Tibial nerve (tissue), 4 donors: Measurements from ENCODE around the gene MINDY3. TPM values are rescaled to one million over a fixed set of nuclear protein-coding genes. Genes with fewer than 3 reads are reported as not detected.

Experiments used
- DNase-seq, 2 donors: peaks; one replicate each; pipeline ENCODE4 v3.0.0-alpha.2; 2019; ENCODE audit warnings: low spot score in 2 of 2
- H3K27ac ChIP-seq, 4 donors: fragments of 200-600 bp; sonication (generic) in 3 of 4; one replicate each; pipeline ENCODE4 v1.5.1; 2017 to 2019; ENCODE audit warnings: mild to moderate bottlenecking in 1 of 4
- H3K27me3 ChIP-seq, 2 donors: fragments of 200-600 bp; sonication (generic) in 1 of 2; one replicate each; pipeline versions ENCODE4 v1.5.1 to v1.6.0; 2017 to 2019
- H3K36me3 ChIP-seq, 3 donors: fragments of 200-600 bp; sonication (generic); one replicate each; pipeline ENCODE4 v1.5.1; 2018 to 2019
- H3K4me1 ChIP-seq, 4 donors: fragments of 200-600 bp; sonication (generic) in 3 of 4; one replicate each; pipeline ENCODE4 v1.5.1; 2017 to 2019
- H3K4me3 ChIP-seq, 4 donors: fragments of 200-600 bp; sonication (generic) in 3 of 4; one replicate each; pipeline ENCODE4 v1.5.1; 2017 to 2019; ENCODE audit warnings: mild to moderate bottlenecking in 1 of 4, moderate library complexity in 1 of 4
- H3K9me3 ChIP-seq, 4 donors: fragments of 200-600 bp; sonication (generic) in 3 of 4; one replicate each; pipeline ENCODE4 v1.5.1; 2017 to 2019
- CTCF ChIP-seq, 5 experiments: fragments of 200-600 bp in 3 of 5; fragments of 450-650 bp in 2 of 5; sonication (generic) in 3 of 5; IDR thresholded peaks; one replicate each; pipeline ENCODE4 v1.5.1; 2016 to 2019; ENCODE audit warnings: antibody characterized with exemption in 5 of 5, mild to moderate bottlenecking in 3 of 5, moderate library complexity in 2 of 5
- EP300 ChIP-seq, 2 donors: sonication (generic); formaldehyde crosslinking; IDR thresholded peaks; one replicate each; pipeline ENCODE4 v1.6.1; 2017; ENCODE audit warnings: antibody characterized with exemption in 2 of 2, mild to moderate bottlenecking in 1 of 2
- POLR2A ChIP-seq, 2 donors: fragments of 450-650 bp; IDR thresholded peaks; one replicate each; pipeline ENCODE4 v1.6.1; 2017; ENCODE audit warnings: antibody characterized with exemption in 2 of 2, mild to moderate bottlenecking in 2 of 2, moderate library complexity in 2 of 2
- WGBS, 2 donors: methylation state at CpG; one replicate each; pipeline ENCODE4 v1.1.5; 2018; 5-methylcytosine and 5-hydroxymethylcytosine counted together
- total RNA-seq, 4 donors: library from RNA; depleted of rRNA; stranded (reverse); fragments of >200 nt; gene quantifications; one replicate each; pipeline ENCODE4 v1.1.0, GENCODE V29; 2016

The MINDY3 gene
- total RNA-seq, 4 donors from 2014 or later: 25.3 to 33.2 (median 28.2) TPM

- Histone ChIP-seq H3K27me3 (no peaks in the 10 kb centered on the region), H3K27ac (no peak overlapping the region), H3K4me1 (peaks cover 0 to 13% (median 0%) of the 10 kb centered on the region in 4 donors), H3K36me3 (peaks cover 0 to 21% (median 0%) of the 10 kb centered on the region in 3 donors), H3K4me3 (no peak overlapping the region), H3K9me3 (peaks cover 0 to 17% (median 0%) of the 10 kb centered on the region in 4 donors)
- WGBS, 2 donors: 80 to 83% methylated on average over 4 of the region's 4 CpGs
- DNase-seq: no peak
- TF ChIP-seq POLR2A (IDR thresholded peaks at IDR 0.05): no peak
- no peak for TF ChIP-seq CTCF (IDR thresholded peaks at IDR 0.05)
These were observed 11.0 kb downstream of the MINDY3 start for GRCh38 chr10:15849316-15849715.

- Histone ChIP-seq H3K36me3 (peaks cover 0 to 21% (median 0%) of the 10 kb centered on the region in 3 donors), H3K27ac (no peak overlapping the region), H3K4me1 (peaks cover 0 to 15% (median 0%) of the 10 kb centered on the region in 4 donors), H3K27me3 (no peaks in the 10 kb centered on the region), H3K4me3 (no peak overlapping the region), H3K9me3 (peaks cover 0 to 17% (median 0%) of the 10 kb centered on the region in 4 donors)
- TF ChIP-seq CTCF (IDR thresholded peaks at IDR 0.05) (no peak), EP300 (IDR thresholded peaks at IDR 0.05) (no peak), POLR2A (IDR thresholded peaks at IDR 0.05) (no peak)
- DNase-seq: no peak
- whole genome bisulfite sequencing, 2 donors: 91 to 96% methylated on average over 4 of the region's 4 CpGs
These were observed 12.8 kb downstream of the MINDY3 start for GRCh38 chr10:15847481-15847880.

DNA sequence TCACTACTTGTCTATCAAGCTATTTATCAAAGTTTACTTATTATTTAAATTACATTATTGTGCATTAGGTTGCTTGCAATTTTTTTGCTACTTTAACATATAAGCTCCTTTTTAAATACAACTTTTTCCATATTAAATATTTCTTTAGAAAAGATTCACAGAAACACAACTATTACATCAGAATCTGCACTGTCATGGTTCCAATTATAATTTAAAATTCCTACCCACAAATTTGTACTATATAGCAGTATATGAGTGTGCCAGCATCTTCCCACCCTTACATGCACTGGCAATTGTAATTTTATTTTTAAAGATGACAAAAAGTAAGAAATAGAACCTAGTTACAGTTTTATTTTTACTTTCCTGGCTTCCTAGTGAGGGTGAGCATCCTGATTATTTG lies 15.8 kb downstream of the MINDY3 start:
- Histone ChIP-seq H3K9me3 (no peaks in the 10 kb centered on the region), H3K4me3 (no peak overlapping the region)

GRCh38 chr10:15843695-15844094 lies 16.6 kb downstream of the MINDY3 start:
- H3K27me3 ChIP-seq: no peaks in the 10 kb centered on the region
- DNase-seq: no peak
- no peak overlapping the region for H3K4me3 ChIP-seq
- 85 to 87% methylated on average over 4 of the region's 4 CpGs for WGBS, 2 donors
- H3K36me3 ChIP-seq: peaks cover 0 to 3% (median 0%) of the 10 kb centered on the region in 3 donors
- H3K9me3 ChIP-seq: no peaks in the 10 kb centered on the region
- TF ChIP-seq EP300 (IDR thresholded peaks at IDR 0.05) (no peak), POLR2A (IDR thresholded peaks at IDR 0.05) (no peak), CTCF (IDR thresholded peaks at IDR 0.05) (no peak)
- no peak overlapping the region for H3K27ac ChIP-seq
- H3K4me1 ChIP-seq: peaks cover 0 to 11% (median 0%) of the 10 kb centered on the region in 4 donors

More for the DNA sequence above, 15.8 kb downstream of the MINDY3 start:
- TF ChIP-seq EP300 (IDR thresholded peaks at IDR 0.05) (no peak), CTCF (IDR thresholded peaks at IDR 0.05) (no peak), POLR2A (IDR thresholded peaks at IDR 0.05) (no peak)
- DNase-seq: no peak
- H3K27ac ChIP-seq: no peak overlapping the region
- peaks cover 0 to 11% (median 0%) of the 10 kb centered on the region in 4 donors for H3K4me1 ChIP-seq
- H3K27me3 ChIP-seq: no peaks in the 10 kb centered on the region
- H3K36me3 ChIP-seq: peaks cover 0 to 4% (median 0%) of the 10 kb centered on the region in 3 donors

DNA sequence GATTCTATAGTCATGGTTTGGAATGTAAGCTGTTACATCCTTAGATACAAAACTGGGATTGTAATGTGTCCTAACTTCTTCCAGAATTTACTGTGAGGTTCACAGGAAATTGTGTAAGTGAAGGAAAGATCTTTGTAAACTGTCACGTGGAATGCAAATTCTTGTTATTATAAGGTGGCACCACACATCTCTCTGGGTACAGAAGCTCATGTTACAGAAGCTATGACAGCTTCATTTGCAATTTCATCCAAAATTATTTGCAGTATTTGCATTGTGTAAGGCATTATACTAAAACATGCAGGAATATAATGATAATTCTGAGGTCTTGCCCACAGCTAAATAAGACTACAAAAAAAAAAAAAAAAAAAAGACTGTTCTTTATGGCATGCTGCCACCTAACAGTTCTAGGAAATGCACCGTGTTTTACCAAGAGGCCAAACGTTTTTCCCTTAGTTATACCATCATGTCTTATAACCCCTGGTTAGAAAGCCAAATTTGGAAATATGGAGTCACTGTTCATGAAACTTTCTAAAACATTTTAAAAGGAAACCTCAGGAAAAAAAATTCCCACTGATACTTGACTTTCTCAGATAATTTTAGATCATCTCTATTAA lies 17.6 kb downstream of the MINDY3 start:
- TF ChIP-seq EP300 (IDR thresholded peaks at IDR 0.05) (no peak), POLR2A (IDR thresholded peaks at IDR 0.05) (no peak), CTCF (IDR thresholded peaks at IDR 0.05) (no peak)
- DNase-seq: no peak
- Histone ChIP-seq H3K4me3 (no peak overlapping the region), H3K27ac (no peak overlapping the region), H3K27me3 (no peaks in the 10 kb centered on the region), H3K9me3 (no peaks in the 10 kb centered on the region), H3K36me3 (peaks cover 0 to 3% (median 0%) of the 10 kb centered on the region in 3 donors), H3K4me1 (peaks cover 0 to 11% (median 0%) of the 10 kb centered on the region in 4 donors)
- WGBS, 2 donors: 27 to 31% methylated on average over 3 of the region's 3 CpGs
